ENCODE results near the gene CYP46A1.

DNA sequence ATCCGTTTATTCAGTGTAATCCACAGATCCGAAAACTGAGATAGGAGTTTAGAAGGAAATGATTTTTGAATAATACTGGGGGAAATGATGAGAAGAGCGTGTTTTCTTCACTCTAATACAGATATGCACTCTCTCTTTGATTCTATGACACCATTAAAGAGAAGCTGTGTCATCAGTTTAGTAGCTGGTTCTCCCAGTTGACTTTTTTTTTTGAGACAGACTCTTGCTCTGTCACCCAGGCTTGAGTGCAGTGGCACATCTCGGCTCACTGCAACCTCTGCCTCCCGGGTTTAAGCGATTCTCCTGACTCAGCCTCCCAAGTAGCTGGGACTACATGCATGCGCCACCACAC lies 60.8 kb downstream of the CYP46A1 start:
- TF ChIP-seq, protein P1, sequence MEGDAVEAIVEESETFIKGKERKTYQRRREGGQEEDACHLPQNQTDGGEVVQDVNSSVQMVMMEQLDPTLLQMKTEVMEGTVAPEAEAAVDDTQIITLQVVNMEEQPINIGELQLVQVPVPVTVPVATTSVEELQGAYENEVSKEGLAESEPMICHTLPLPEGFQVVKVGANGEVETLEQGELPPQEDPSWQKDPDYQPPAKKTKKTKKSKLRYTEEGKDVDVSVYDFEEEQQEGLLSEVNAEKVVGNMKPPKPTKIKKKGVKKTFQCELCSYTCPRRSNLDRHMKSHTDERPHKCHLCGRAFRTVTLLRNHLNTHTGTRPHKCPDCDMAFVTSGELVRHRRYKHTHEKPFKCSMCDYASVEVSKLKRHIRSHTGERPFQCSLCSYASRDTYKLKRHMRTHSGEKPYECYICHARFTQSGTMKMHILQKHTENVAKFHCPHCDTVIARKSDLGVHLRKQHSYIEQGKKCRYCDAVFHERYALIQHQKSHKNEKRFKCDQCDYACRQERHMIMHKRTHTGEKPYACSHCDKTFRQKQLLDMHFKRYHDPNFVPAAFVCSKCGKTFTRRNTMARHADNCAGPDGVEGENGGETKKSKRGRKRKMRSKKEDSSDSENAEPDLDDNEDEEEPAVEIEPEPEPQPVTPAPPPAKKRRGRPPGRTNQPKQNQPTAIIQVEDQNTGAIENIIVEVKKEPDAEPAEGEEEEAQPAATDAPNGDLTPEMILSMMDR (IDR thresholded peaks at IDR 0.05), result no peak
- TF ChIP-seq POLR2AphosphoS5 (IDR thresholded peaks at IDR 0.05; ENCODE audit: low read depth, low read length) (no peak), SIN3A (IDR thresholded peaks at IDR 0.05; ENCODE audit: borderline replicate concordance, insufficient read depth, low read depth, low read length) (no peak)
- TF ChIP-seq, protein P2, sequence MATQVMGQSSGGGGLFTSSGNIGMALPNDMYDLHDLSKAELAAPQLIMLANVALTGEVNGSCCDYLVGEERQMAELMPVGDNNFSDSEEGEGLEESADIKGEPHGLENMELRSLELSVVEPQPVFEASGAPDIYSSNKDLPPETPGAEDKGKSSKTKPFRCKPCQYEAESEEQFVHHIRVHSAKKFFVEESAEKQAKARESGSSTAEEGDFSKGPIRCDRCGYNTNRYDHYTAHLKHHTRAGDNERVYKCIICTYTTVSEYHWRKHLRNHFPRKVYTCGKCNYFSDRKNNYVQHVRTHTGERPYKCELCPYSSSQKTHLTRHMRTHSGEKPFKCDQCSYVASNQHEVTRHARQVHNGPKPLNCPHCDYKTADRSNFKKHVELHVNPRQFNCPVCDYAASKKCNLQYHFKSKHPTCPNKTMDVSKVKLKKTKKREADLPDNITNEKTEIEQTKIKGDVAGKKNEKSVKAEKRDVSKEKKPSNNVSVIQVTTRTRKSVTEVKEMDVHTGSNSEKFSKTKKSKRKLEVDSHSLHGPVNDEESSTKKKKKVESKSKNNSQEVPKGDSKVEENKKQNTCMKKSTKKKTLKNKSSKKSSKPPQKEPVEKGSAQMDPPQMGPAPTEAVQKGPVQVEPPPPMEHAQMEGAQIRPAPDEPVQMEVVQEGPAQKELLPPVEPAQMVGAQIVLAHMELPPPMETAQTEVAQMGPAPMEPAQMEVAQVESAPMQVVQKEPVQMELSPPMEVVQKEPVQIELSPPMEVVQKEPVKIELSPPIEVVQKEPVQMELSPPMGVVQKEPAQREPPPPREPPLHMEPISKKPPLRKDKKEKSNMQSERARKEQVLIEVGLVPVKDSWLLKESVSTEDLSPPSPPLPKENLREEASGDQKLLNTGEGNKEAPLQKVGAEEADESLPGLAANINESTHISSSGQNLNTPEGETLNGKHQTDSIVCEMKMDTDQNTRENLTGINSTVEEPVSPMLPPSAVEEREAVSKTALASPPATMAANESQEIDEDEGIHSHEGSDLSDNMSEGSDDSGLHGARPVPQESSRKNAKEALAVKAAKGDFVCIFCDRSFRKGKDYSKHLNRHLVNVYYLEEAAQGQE (IDR thresholded peaks at IDR 0.05; ENCODE audit: insufficient read depth in 1 of 2, low read depth in 2 of 2, low read length in 1 of 2), result no peak

Data from Panc1 (cell line).